ENCODE data around the gene BORCS8. TPM values are rescaled to one million over a fixed set of nuclear protein-coding genes. Genes with fewer than 3 reads are reported as not detected.

The BORCS8 gene
- total and polyA plus RNA-seq, 2 experiments from 2014 or later: 9.7 to 23.1 TPM

DNA sequence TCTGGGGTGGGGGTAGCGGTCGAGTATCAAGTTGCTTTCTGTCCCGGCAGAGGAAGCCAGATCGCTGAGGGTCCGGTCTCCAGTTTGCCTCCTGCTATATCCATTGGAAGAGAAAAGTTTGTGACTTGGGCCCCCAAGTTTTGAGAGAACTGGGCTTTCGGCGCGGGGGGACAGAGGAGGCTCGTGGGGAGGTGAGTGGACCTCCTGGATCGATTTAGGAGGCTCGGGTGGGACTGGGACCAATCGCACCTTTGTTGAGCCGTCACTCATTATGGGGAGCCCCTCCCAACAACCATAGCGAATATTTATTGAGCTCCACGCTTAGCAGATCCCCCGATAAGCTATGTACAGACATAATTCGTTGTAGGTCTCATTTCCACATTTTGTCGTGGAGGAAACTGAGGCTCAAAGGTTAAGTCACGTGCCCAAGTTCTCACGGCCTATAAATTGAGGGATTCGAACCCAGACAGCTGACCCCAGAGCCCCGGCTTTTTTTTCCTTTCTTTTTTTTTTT is 1.0 kb upstream of the BORCS8 start:
- H3K27me3 ChIP-seq (replicated peaks; ENCODE audit: insufficient read depth): no peaks in the 10 kb centered on the region
- H3K4me1 ChIP-seq (ENCODE audit: insufficient read depth): peaks cover 18% of the 10 kb centered on the region
- peak overlapping the region; percentile 77 for H3K4me2 ChIP-seq (ENCODE audit: unreplicated experiment)
- H3K9me3 ChIP-seq (ENCODE audit: low read depth): no peaks in the 10 kb centered on the region
- H4K20me1 ChIP-seq (ENCODE audit: insufficient read depth): no peaks in the 10 kb centered on the region
- peak; percentile 35 for DNase-seq
- H3F3A ChIP-seq (ENCODE audit: insufficient read depth): no peaks in the 10 kb centered on the region
- H3K9me2 ChIP-seq (ENCODE audit: insufficient read depth): no peaks in the 10 kb centered on the region
- WGBS, 2 experiments (ENCODE audit: low coverage in 1 of 2, low lambda C conversion rate in 2 of 2, missing lambda C conversion rate in 2 of 2): 1 to 2% methylated on average over 22 of the region's 22 CpGs
- in situ Hi-C loops (cut with MboI): no loop called here
- TF ChIP-seq EZH2 (IDR thresholded peaks at IDR 0.05; ENCODE audit: insufficient read depth, poor library complexity, severe bottlenecking): no peak
- TF ChIP-seq EZH2phosphoT487 (IDR thresholded peaks at IDR 0.05; ENCODE audit: insufficient read depth, low read depth): no peak
- H3K9ac ChIP-seq: peak overlapping the region; percentile 95
- H3K27ac ChIP-seq: no peak overlapping the region
- H2AFZ ChIP-seq: peak overlapping the region; percentile 87
- H3K4me3 ChIP-seq: peak overlapping the region; percentile 94
- H3K36me3 ChIP-seq (ENCODE audit: low read depth): no peaks in the 10 kb centered on the region
- peaks cover 72% of the 10 kb centered on the region for H3K79me2 ChIP-seq (ENCODE audit: insufficient read depth)

- H3F3A ChIP-seq (ENCODE audit: insufficient read depth): no peaks in the 10 kb centered on the region
- peak overlapping the region; percentile 94 for H3K4me3 ChIP-seq
- peak overlapping the region; percentile 83 for H3K4me2 ChIP-seq (ENCODE audit: unreplicated experiment)
- peaks cover 72% of the 10 kb centered on the region for H3K79me2 ChIP-seq (ENCODE audit: insufficient read depth)
- no peaks in the 10 kb centered on the region for H4K20me1 ChIP-seq (ENCODE audit: insufficient read depth)
- H3K4me1 ChIP-seq (ENCODE audit: insufficient read depth): peaks cover 18% of the 10 kb centered on the region
- H3K9ac ChIP-seq: peak overlapping the region; percentile 95
- WGBS, 2 experiments (ENCODE audit: low coverage in 1 of 2, low lambda C conversion rate in 2 of 2, missing lambda C conversion rate in 2 of 2): 1% methylated on average over 15 to 17 of the region's 17 CpGs
- no peaks in the 10 kb centered on the region for H3K9me2 ChIP-seq (ENCODE audit: insufficient read depth)
- no peaks in the 10 kb centered on the region for H3K27me3 ChIP-seq (replicated peaks; ENCODE audit: insufficient read depth)
- TF ChIP-seq EZH2 (IDR thresholded peaks at IDR 0.05; ENCODE audit: insufficient read depth, poor library complexity, severe bottlenecking) (no peak), EZH2phosphoT487 (IDR thresholded peaks at IDR 0.05; ENCODE audit: insufficient read depth, low read depth) (no peak)
- no peak for DNase-seq
- H3K9me3 ChIP-seq (ENCODE audit: low read depth): no peaks in the 10 kb centered on the region
- H3K27ac ChIP-seq: peak overlapping the region; percentile 92
- no peaks in the 10 kb centered on the region for H3K36me3 ChIP-seq (ENCODE audit: low read depth)
- peak overlapping the region; percentile 99 for H2AFZ ChIP-seq
- in situ Hi-C loops (cut with MboI): no loop called here
These were observed 229 bp downstream of the BORCS8 start for GRCh38 chr19:19191768-19192077.

GRCh38 chr19:19186742-19187141 is 5.2 kb downstream of the BORCS8 start:
- no peak for DNase-seq
- Histone ChIP-seq H3K4me1 (ENCODE audit: insufficient read depth) (peaks cover 6% of the 10 kb centered on the region), H3K4me2 (ENCODE audit: unreplicated experiment) (no peak overlapping the region), H3K27ac (no peak overlapping the region), H2AFZ (no peak overlapping the region), H4K20me1 (ENCODE audit: insufficient read depth) (no peaks in the 10 kb centered on the region), H3K9me3 (ENCODE audit: low read depth) (no peaks in the 10 kb centered on the region), H3K9ac (no peak overlapping the region), H3K27me3 (replicated peaks; ENCODE audit: insufficient read depth) (no peaks in the 10 kb centered on the region), H3K9me2 (ENCODE audit: insufficient read depth) (no peaks in the 10 kb centered on the region), H3K36me3 (ENCODE audit: low read depth) (0 out of 2 replicates have a peak, but pooled peaks cover 2% of the 10 kb centered on the region), H3K79me2 (ENCODE audit: insufficient read depth) (peaks cover 47% of the 10 kb centered on the region), H3F3A (ENCODE audit: insufficient read depth) (no peaks in the 10 kb centered on the region), H3K4me3 (no peak overlapping the region)
- in situ Hi-C loops (cut with MboI): no loop called here
- no peak for TF ChIP-seq EZH2 (IDR thresholded peaks at IDR 0.05; ENCODE audit: insufficient read depth, poor library complexity, severe bottlenecking)
- no peak for TF ChIP-seq EZH2phosphoT487 (IDR thresholded peaks at IDR 0.05; ENCODE audit: insufficient read depth, low read depth)
- 93% methylated on average over 14 of the region's 14 CpGs for WGBS, 2 experiments (ENCODE audit: low coverage in 1 of 2, low lambda C conversion rate in 2 of 2, missing lambda C conversion rate in 2 of 2)

DNA sequence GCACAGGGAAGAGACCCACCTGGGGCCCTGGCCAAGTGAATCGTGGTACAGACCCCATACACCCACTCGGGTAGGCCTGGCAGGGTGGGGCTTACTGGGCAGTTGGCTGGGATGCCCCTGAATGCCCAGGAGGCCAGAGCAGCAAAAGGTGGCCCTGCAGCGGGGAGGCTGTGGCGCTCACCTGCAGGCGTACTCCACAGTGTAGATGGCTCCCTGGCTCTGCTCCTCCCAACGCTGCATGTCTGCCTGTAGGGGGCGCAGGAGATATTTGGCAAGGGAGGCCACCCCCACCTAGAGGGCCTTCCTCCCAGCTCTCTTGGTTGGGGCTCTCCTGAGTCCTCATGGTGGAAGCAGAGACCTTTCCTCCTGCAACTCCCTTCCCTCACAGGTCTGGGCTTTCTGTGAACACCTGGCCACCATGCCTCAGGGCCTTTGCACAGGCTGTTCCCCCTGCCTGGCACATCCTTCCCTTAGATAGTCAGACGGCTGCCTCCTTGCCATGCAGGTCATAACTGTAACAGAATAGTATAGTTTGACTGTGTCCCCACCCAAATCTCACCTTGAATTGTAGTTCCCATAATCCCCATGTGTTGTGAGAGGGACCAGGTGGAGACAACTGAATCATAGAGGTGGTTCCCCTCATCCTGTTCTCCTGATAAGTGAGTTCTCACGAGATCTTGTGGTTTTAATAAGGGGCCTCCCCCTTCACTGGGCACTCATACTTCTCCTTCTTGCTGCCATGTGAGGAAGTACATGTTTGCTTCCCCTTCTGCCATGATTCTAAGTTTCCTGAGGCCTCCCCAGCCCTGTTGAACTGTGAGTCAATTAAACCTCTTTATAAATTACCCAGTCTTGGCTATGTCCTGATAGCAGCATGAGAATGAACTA is 5.9 kb downstream of the BORCS8 start:
- no peaks in the 10 kb centered on the region for H3K27me3 ChIP-seq (replicated peaks; ENCODE audit: insufficient read depth)
- no peak overlapping the region for H3K4me3 ChIP-seq
- in situ Hi-C loops (cut with MboI): no loop called here
- no peak overlapping the region for H3K27ac ChIP-seq
- H3K36me3 ChIP-seq (ENCODE audit: low read depth): 0 out of 2 replicates have a peak, but pooled peaks cover 2% of the 10 kb centered on the region
- H3F3A ChIP-seq (ENCODE audit: insufficient read depth): no peaks in the 10 kb centered on the region
- whole genome bisulfite sequencing, 2 experiments (ENCODE audit: low coverage in 1 of 2, low lambda C conversion rate in 2 of 2, missing lambda C conversion rate in 2 of 2): 58 to 64% methylated on average over 9 of the region's 9 CpGs
- no peaks in the 10 kb centered on the region for H3K9me2 ChIP-seq (ENCODE audit: insufficient read depth)
- no peaks in the 10 kb centered on the region for H3K9me3 ChIP-seq (ENCODE audit: low read depth)
- peaks cover 40% of the 10 kb centered on the region for H3K79me2 ChIP-seq (ENCODE audit: insufficient read depth)
- peaks cover 5% of the 10 kb centered on the region for H3K4me1 ChIP-seq (ENCODE audit: insufficient read depth)
- no peak overlapping the region for H3K4me2 ChIP-seq (ENCODE audit: unreplicated experiment)
- peak; percentile 51 for DNase-seq
- TF ChIP-seq EZH2 (IDR thresholded peaks at IDR 0.05; ENCODE audit: insufficient read depth, poor library complexity, severe bottlenecking): no peak
- TF ChIP-seq EZH2phosphoT487 (IDR thresholded peaks at IDR 0.05; ENCODE audit: insufficient read depth, low read depth): no peak
- H2AFZ ChIP-seq: no peak overlapping the region
- H4K20me1 ChIP-seq (ENCODE audit: insufficient read depth): no peaks in the 10 kb centered on the region
- no peak overlapping the region for H3K9ac ChIP-seq

Measured in GM23248 (cell line).